ENCODE measurements around the gene IFT43.

The IFT43 gene

GRCh38 chr14:75991753-75992152, 6.2 kb downstream of the IFT43 start:
- no peak overlapping the region for H3K9ac ChIP-seq (ENCODE audit: low read length)
- TF ChIP-seq EZH2phosphoT487 (IDR thresholded peaks at IDR 0.05; ENCODE audit: low read length) (no peak), EZH2 (optimal IDR thresholded peaks at IDR 0.05; ENCODE audit: low read depth, low read length) (no peak), CTCF (IDR thresholded peaks at IDR 0.05; ENCODE audit: low read length) (no peak)
- H3K9me3 ChIP-seq (replicated peaks; ENCODE audit: insufficient read depth, low read length), result no peaks in the 10 kb centered on the region
- H3K4me2 ChIP-seq (ENCODE audit: low read depth, low read length), result no peak overlapping the region
- H2AFZ ChIP-seq (ENCODE audit: low read length), result no peak overlapping the region
- no peaks in the 10 kb centered on the region for H3K79me2 ChIP-seq (ENCODE audit: low read length)
- no peaks in the 10 kb centered on the region for H3K36me3 ChIP-seq (replicated peaks; ENCODE audit: insufficient read depth, low read length)
- DNase-seq, result no peak
- H3K27me3 ChIP-seq (replicated peaks; ENCODE audit: insufficient read depth, low read length), result no peaks in the 10 kb centered on the region
- no peaks in the 10 kb centered on the region for H3K4me1 ChIP-seq (ENCODE audit: low read length)
- no peaks in the 10 kb centered on the region for H3K9me2 ChIP-seq (replicated peaks; ENCODE audit: insufficient read depth, low read length)
- no peaks in the 10 kb centered on the region for H4K20me1 ChIP-seq (ENCODE audit: insufficient read depth, low read length)
- H3F3A ChIP-seq (ENCODE audit: insufficient read depth, low read length), result no peaks in the 10 kb centered on the region
- H3K27ac ChIP-seq (ENCODE audit: low read length), result no peak overlapping the region
- no peak overlapping the region for H3K4me3 ChIP-seq (ENCODE audit: low read length)

GRCh38 chr14:75993567-75994041, 8.0 kb downstream of the IFT43 start:
- Histone ChIP-seq H3K9ac (ENCODE audit: low read length) (no peak overlapping the region), H3K4me3 (ENCODE audit: low read length) (no peak overlapping the region), H2AFZ (ENCODE audit: low read length) (no peak overlapping the region), H3K4me2 (ENCODE audit: low read depth, low read length) (no peak overlapping the region), H3K27me3 (replicated peaks; ENCODE audit: insufficient read depth, low read length) (no peaks in the 10 kb centered on the region), H4K20me1 (ENCODE audit: insufficient read depth, low read length) (no peaks in the 10 kb centered on the region), H3K36me3 (replicated peaks; ENCODE audit: insufficient read depth, low read length) (no peaks in the 10 kb centered on the region), H3K9me3 (replicated peaks; ENCODE audit: insufficient read depth, low read length) (no peaks in the 10 kb centered on the region), H3K27ac (ENCODE audit: low read length) (no peak overlapping the region), H3K4me1 (ENCODE audit: low read length) (no peaks in the 10 kb centered on the region), H3F3A (ENCODE audit: insufficient read depth, low read length) (no peaks in the 10 kb centered on the region), H3K79me2 (ENCODE audit: low read length) (no peaks in the 10 kb centered on the region), H3K9me2 (replicated peaks; ENCODE audit: insufficient read depth, low read length) (no peaks in the 10 kb centered on the region)
- DNase-seq, result no peak
- no peak for TF ChIP-seq EZH2phosphoT487 (IDR thresholded peaks at IDR 0.05; ENCODE audit: low read length)
- TF ChIP-seq CTCF (IDR thresholded peaks at IDR 0.05; ENCODE audit: low read length), result no peak
- no peak for TF ChIP-seq EZH2 (optimal IDR thresholded peaks at IDR 0.05; ENCODE audit: low read depth, low read length)

GRCh38 chr14:75995372-75996041, 9.9 kb downstream of the IFT43 start:
- no peak overlapping the region for H3K9ac ChIP-seq (ENCODE audit: low read length)
- H3K27ac ChIP-seq (ENCODE audit: low read length), result no peak overlapping the region
- H3K4me1 ChIP-seq (ENCODE audit: low read length), result no peaks in the 10 kb centered on the region
- TF ChIP-seq EZH2phosphoT487 (IDR thresholded peaks at IDR 0.05; ENCODE audit: low read length) (no peak), EZH2 (optimal IDR thresholded peaks at IDR 0.05; ENCODE audit: low read depth, low read length) (no peak), CTCF (IDR thresholded peaks at IDR 0.05; ENCODE audit: low read length) (no peak)
- DNase-seq, result no peak
- no peak overlapping the region for H3K4me2 ChIP-seq (ENCODE audit: low read depth, low read length)
- H3K4me3 ChIP-seq (ENCODE audit: low read length), result no peak overlapping the region
- H3F3A ChIP-seq (ENCODE audit: insufficient read depth, low read length), result no peaks in the 10 kb centered on the region
- no peaks in the 10 kb centered on the region for H3K27me3 ChIP-seq (replicated peaks; ENCODE audit: insufficient read depth, low read length)
- H3K36me3 ChIP-seq (replicated peaks; ENCODE audit: insufficient read depth, low read length), result no peaks in the 10 kb centered on the region
- H3K79me2 ChIP-seq (ENCODE audit: low read length), result no peaks in the 10 kb centered on the region
- H3K9me3 ChIP-seq (replicated peaks; ENCODE audit: insufficient read depth, low read length), result no peaks in the 10 kb centered on the region
- no peaks in the 10 kb centered on the region for H4K20me1 ChIP-seq (ENCODE audit: insufficient read depth, low read length)
- H2AFZ ChIP-seq (ENCODE audit: low read length), result no peak overlapping the region
- H3K9me2 ChIP-seq (replicated peaks; ENCODE audit: insufficient read depth, low read length), result no peaks in the 10 kb centered on the region

Measured in MM.1S (cell line).